A549 (cell line): ENCODE results near the gene SYT1. TPM values are rescaled to one million over a fixed set of nuclear protein-coding genes. Genes with fewer than 3 reads are reported as not detected.

ENCODE experiments used
- ATAC-seq, 2 experiments: fragments of 200-7000 bp in 1 of 2; fragments of >200 bp in 1 of 2; cut with Nextera tagmentation in 1 of 2; cut with Tn5 transposase in 1 of 2; 3 replicates each; pipeline versions ENCODE4 v1.8.0 to v1.9.1; 2018 to 2020; ENCODE audit warnings: mild to moderate bottlenecking in 1 of 2, moderate library complexity in 1 of 2
- CTCF ChIA-PET: fragments of 300-600 bp; sonication (Branson Sonifier 250); formaldehyde crosslinking; extraction: SDS; loops from one replicate; lab custom pipeline; 2021; ENCODE audit warnings: antibody characterized with exemption, inconsistent platforms; lab: Yijun Ruan, JAX
- POLR2A ChIA-PET: fragments of 350-600 bp; formaldehyde crosslinking; extraction: SDS; loops from one replicate; lab custom pipeline; 2021; ENCODE audit warnings: antibody characterized with exemption, inconsistent platforms; lab: Yijun Ruan, JAX
- DNase-seq, 2 experiments: peaks; one replicate each; pipeline versions ENCODE4 v3.0.0 to v3.0.0-alpha.2; 2011 to 2016; ENCODE audit warnings: low read depth in 1 of 2, low spot score in 1 of 2
- FAIRE-seq: peaks from 2 replicates; lab custom pipeline; 2011; peaks lifted over from hg19 to GRCh38; lab: Jason Lieb, UNC
- H3K27ac ChIP-seq, 2 experiments: fragments of >200 bp; sonication (Bioruptor Twin); formaldehyde crosslinking; 3 replicates each; pipeline ENCODE4 v1.5.1; 2016 to 2017
- H3K4me1 ChIP-seq: fragments of >200 bp; sonication (Bioruptor Twin); formaldehyde crosslinking; 3 replicates; pipeline ENCODE4 v1.6.1; 2016
- H3K4me2 ChIP-seq: fragments of >200 bp; sonication (Bioruptor Twin); formaldehyde crosslinking; 3 replicates; pipeline ENCODE4 v1.6.1; 2016
- H3K4me3 ChIP-seq: fragments of >200 bp; sonication (Bioruptor Twin); formaldehyde crosslinking; 3 replicates; pipeline ENCODE4 v1.5.1; 2016
- H3K9me3 ChIP-seq: fragments of >200 bp; sonication (Bioruptor Twin); formaldehyde crosslinking; 3 replicates; pipeline ENCODE4 v1.6.1; 2016
- CBX2 ChIP-seq: fragments of 200-600 bp; sonication (generic); IDR thresholded peaks from 2 replicates; pipeline ENCODE4 v1.6.1; 2016; ENCODE audit warnings: low read depth, mild to moderate bottlenecking, borderline replicate concordance
- E2F6 ChIP-seq: IDR thresholded peaks from 2 replicates; pipeline ENCODE4 v1.6.1; 2012; ENCODE audit warnings: low read depth, borderline replicate concordance
- EHMT2 ChIP-seq: fragments of 200-600 bp; sonication (generic); IDR thresholded peaks from 2 replicates; pipeline ENCODE4 v1.6.1; 2016; ENCODE audit warnings: antibody characterized with exemption, low read depth, mild to moderate bottlenecking, moderate library complexity
- FOSL2 ChIP-seq, 2 experiments: fragments of 450-650 bp in 1 of 2; fragments of >200 bp in 1 of 2; sonication (Bioruptor Twin) in 1 of 2; formaldehyde crosslinking; IDR thresholded peaks; 2 replicates each; pipeline versions ENCODE4 v1.5.0 to v1.6.1; 2016 to 2020; ENCODE audit warnings: mild to moderate bottlenecking in 1 of 2, moderate library complexity in 1 of 2
- FOXS1 ChIP-seq: fragments of 250-450 bp; sonication (Bioruptor Pico); IDR thresholded peaks from 2 replicates; pipeline ENCODE4 v1.5.0; 2020; ENCODE audit warnings: mild to moderate bottlenecking, moderate library complexity
- GATA3 ChIP-seq: IDR thresholded peaks from 2 replicates; pipeline ENCODE4 v1.6.1; 2012; ENCODE audit warnings: borderline replicate concordance
- HEYL ChIP-seq: fragments of 250-450 bp; sonication (Bioruptor Pico); IDR thresholded peaks from 2 replicates; pipeline ENCODE4 v1.8.0; 2021; ENCODE audit warnings: mild to moderate bottlenecking, moderate library complexity
- HOXA7 ChIP-seq: fragments of 250-450 bp; sonication (Bioruptor Pico); IDR thresholded peaks from 2 replicates; pipeline ENCODE4 v1.5.0; 2020; ENCODE audit warnings: mild to moderate bottlenecking, moderate library complexity
- HOXB5 ChIP-seq: fragments of 250-450 bp; sonication (Bioruptor Pico); IDR thresholded peaks from 2 replicates; pipeline ENCODE4 v1.5.0; 2020; ENCODE audit warnings: mild to moderate bottlenecking, moderate library complexity
- KDM1A ChIP-seq: fragments of 200-600 bp; sonication (generic); IDR thresholded peaks from 2 replicates; pipeline ENCODE4 v1.6.1; 2016; ENCODE audit warnings: low read depth, mild to moderate bottlenecking
- MAZ ChIP-seq: fragments of 150-350 bp; IDR thresholded peaks from 2 replicates; pipeline ENCODE4 v1.6.1; 2014; ENCODE audit warnings: antibody characterized with exemption, low read depth, low read length, borderline replicate concordance
- NFE2L2 ChIP-seq: fragments of 150-350 bp; conservative IDR thresholded peaks from 2 replicates; pipeline ENCODE4 v1.6.1; 2014; ENCODE audit warnings: low read length
- POLR2AphosphoS2 ChIP-seq: conservative IDR thresholded peaks from 2 replicates; pipeline ENCODE4 v1.6.1; 2012; ENCODE audit warnings: low read length, improper control_type of control experiment, inconsistent platforms
- RAD21 ChIP-seq, 2 experiments: fragments of >200 bp in 1 of 2; sonication (Bioruptor Twin) in 1 of 2; formaldehyde crosslinking in 1 of 2; IDR thresholded peaks in 1 of 2; conservative IDR thresholded peaks in 1 of 2; 2 replicates in 1 of 2; 3 replicates in 1 of 2; pipeline ENCODE4 v1.6.1; 2012 to 2018; ENCODE audit warnings: inconsistent platforms in 1 of 2
- RCOR1 ChIP-seq: fragments of 150-350 bp; IDR thresholded peaks from 2 replicates; pipeline ENCODE4 v1.6.1; 2014; ENCODE audit warnings: antibody characterized with exemption, low read length, low read depth
- REST ChIP-seq: fragments of 200-600 bp; sonication (generic); IDR thresholded peaks from 2 replicates; pipeline ENCODE4 v1.6.1; 2016; ENCODE audit warnings: antibody characterized with exemption, mild to moderate bottlenecking, moderate library complexity
- RNF2 ChIP-seq: fragments of 200-600 bp; sonication (generic); IDR thresholded peaks from 2 replicates; pipeline ENCODE4 v1.6.1; 2016; ENCODE audit warnings: low read depth, mild to moderate bottlenecking, antibody characterized with exemption, moderate library complexity, borderline replicate concordance
- SREBF2 ChIP-seq: fragments of 450-650 bp; IDR thresholded peaks from 2 replicates; pipeline ENCODE4 v1.6.1; 2014; ENCODE audit warnings: mild to moderate bottlenecking, moderate library complexity
- TP53 ChIP-seq: fragments of 250-450 bp; sonication (Bioruptor Pico); IDR thresholded peaks from 2 replicates; pipeline ENCODE4 v1.5.0; 2021; ENCODE audit warnings: mild to moderate bottlenecking, moderate library complexity
- ZFP36 ChIP-seq: fragments of 450-650 bp; IDR thresholded peaks from 2 replicates; pipeline ENCODE4 v1.6.1; 2014; ENCODE audit warnings: borderline replicate concordance; ENCODE audit not compliant: partially characterized antibody
- WGBS: methylation state at CpG from one replicate; pipeline ENCODE4 v1.1.6; 2017; ENCODE audit errors: missing lambda C conversion rate; 5-methylcytosine and 5-hydroxymethylcytosine counted together
- polyA plus RNA-seq, 4 experiments: library from polyadenylated mRNA; depleted of rRNA in 3 of 4; stranded (reverse); fragments of >200 nt; fragmentation: RNase III in 1 of 4; extraction: RNeasy Plus Mini Kit Qiagen cat#74134 plus additional on column Dnase treatment in 1 of 4; gene quantifications; 2 replicates in 3 of 4; 3 replicates in 1 of 4; pipeline ENCODE4 v1.2.3, GENCODE V29; 2011 to 2017

Gene SYT1
- polyA plus RNA-seq, 2 of the 4 experiments (the other 2 are of a cell fraction): 11.7 to 39.6 TPM

GRCh38 chr12:79140711-79141110 is 276.1 kb downstream of the SYT1 start:
- Histone ChIP-seq H3K27ac (no peak overlapping the region), H3K4me1 (no peaks in the 10 kb centered on the region), H3K4me3 (no peak overlapping the region), H3K9me3 (no peaks in the 10 kb centered on the region)
- DNase-seq (no peak), ATAC-seq (no peak)
- POLR2A ChIA-PET: no interaction called here
- 88% methylated on average over 1 of the region's 1 CpG for WGBS
- TF ChIP-seq RAD21 (conservative IDR thresholded peaks at IDR 0.05 in 1 of 2, IDR thresholded peaks at IDR 0.05 in 1 of 2) (no peak), NFE2L2 (no peak), FOXS1 (no peak)
- TF ChIP-seq, all 56 proteins: peak for 0
- H3K4me2 ChIP-seq: no peak overlapping the region
- CTCF ChIA-PET: no interaction called here
- no peak for FAIRE-seq

- no peak for FAIRE-seq
Observed at GRCh38 chr12:79141776-79142175, 277.2 kb downstream of the SYT1 start.

GRCh38 chr12:79143803-79144202 is 279.2 kb downstream of the SYT1 start:
- ChIA-PET POLR2A (no interaction called here), CTCF (no interaction called here)
- no peak for FAIRE-seq
- Histone ChIP-seq H3K9me3 (no peaks in the 10 kb centered on the region), H3K27ac (no peak overlapping the region), H3K4me1 (peaks cover 9% of the 10 kb centered on the region; the same call in 1 of the 3 replicates), H3K4me3 (no peak overlapping the region), H3K4me2 (no peak overlapping the region)
- TF ChIP-seq ZFP36: no peak
- no peak for TF ChIP-seq HOXB5 (CRISPR knock-in tag)
- ATAC-seq: no peak
- 91% methylated on average over 2 of the region's 2 CpGs for WGBS
- no peak for DNase-seq

More at GRCh38 chr12:79141776-79142175, 277.2 kb downstream of the SYT1 start:
- no peak for ATAC-seq
- POLR2A ChIA-PET: no interaction called here
- no peak overlapping the region for H3K4me3 ChIP-seq
- no peak overlapping the region for H3K4me2 ChIP-seq
- DNase-seq: no peak
- CTCF ChIA-PET: no interaction called here
- WGBS: 84% methylated on average over 2 of the region's 2 CpGs
- TF ChIP-seq HOXA7: no peak
- no peak for TF ChIP-seq EHMT2
- TF ChIP-seq RNF2: no peak
- no peak for TF ChIP-seq REST
- TF ChIP-seq SREBF2: no peak
- no peak for TF ChIP-seq HOXB5 (CRISPR knock-in tag)
- no peak for TF ChIP-seq RCOR1
- TF ChIP-seq FOXS1: no peak
- no peak for TF ChIP-seq KDM1A
- no peak for TF ChIP-seq FOSL2 (IDR thresholded peaks at IDR 0.05)
- TF ChIP-seq FOSL2 (CRISPR knock-in tag; IDR thresholded peaks at IDR 0.05): no peak
- TF ChIP-seq TP53 (CRISPR knock-in tag): no peak
- TF ChIP-seq MAZ: no peak
- no peak for TF ChIP-seq CBX2
- no peak for TF ChIP-seq POLR2AphosphoS2
- no peak for TF ChIP-seq HEYL
- no peak for TF ChIP-seq GATA3
- no peak for TF ChIP-seq E2F6
- H3K4me1 ChIP-seq: 0 out of 3 replicates have a peak, but pooled peaks cover under 1% of the 10 kb centered on the region
- no peak overlapping the region for H3K27ac ChIP-seq
- no peaks in the 10 kb centered on the region for H3K9me3 ChIP-seq
